SKM-1 treated with dmso at 0.1 percent for 144 hours (cell line): ENCODE data around the gene GPSM1.

Experiments used
- DNase-seq: peaks from one replicate; lab custom pipeline; 2025; ENCODE audit not compliant: unreplicated experiment; lab: John Stamatoyannopoulos, UW

The GPSM1 gene

DNA sequence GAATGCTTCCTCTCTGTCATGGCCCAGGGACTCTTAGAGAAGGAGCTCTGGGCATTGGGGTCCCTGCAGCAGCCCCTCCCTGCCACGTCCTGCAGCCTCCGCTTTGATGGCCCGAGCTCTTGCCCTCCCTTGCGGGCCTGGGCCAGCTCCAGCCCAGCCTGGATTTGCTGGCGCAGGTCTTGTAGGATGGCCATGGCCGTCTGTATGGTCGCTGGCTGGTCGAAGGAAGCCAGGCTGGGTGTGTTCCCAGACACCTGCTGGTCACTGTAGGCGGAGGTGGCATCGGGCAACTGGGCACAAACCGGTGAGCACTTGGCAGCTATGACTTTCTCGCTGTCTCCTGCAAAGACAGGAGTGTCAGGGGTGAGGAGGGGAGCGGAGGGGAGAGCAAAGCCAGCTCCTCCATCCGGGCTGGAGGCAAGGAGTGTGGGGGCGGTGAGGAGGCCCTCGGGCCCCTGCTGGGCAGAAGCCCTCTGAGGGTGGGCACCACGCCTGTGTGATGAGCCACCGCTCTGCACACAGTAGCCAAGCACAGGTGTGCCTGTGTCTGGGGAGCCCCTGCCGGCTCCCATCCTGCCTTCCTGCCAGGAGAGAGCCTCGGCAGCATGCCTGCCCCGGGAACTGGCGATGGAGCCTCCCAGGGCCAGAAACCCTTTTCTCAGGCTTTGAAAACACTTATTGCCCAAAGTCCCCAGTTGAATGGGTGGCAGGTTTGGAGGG lies 35.9 kb upstream of the GPSM1 start:
- DNase-seq: no peak

DNA sequence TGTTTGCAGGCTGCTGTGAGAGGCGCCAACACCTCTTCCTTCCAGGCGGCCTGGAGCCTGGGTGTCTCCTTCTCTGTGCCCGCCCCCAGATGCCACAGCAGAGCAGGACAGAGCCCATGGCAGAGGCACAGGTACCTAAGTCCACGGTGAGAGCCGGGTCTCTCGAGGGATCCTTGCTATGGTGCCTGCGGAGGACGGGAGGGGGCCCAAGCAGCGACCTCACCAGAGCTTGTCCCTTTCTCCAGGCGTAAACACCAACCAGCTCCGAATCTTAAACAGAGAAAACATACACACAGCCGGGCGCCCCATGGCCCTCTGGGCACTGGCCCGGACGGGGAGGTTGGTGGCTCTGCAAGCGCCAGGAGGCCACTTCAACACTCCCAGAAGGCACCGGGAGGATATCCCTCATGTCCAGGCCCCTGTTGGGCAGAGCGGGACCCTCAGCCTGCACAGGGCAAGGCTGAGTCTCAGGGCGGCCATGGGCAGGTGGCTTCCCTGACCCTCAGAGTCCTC lies 35.3 kb upstream of the GPSM1 start:
- DNase-seq: no peak

DNA sequence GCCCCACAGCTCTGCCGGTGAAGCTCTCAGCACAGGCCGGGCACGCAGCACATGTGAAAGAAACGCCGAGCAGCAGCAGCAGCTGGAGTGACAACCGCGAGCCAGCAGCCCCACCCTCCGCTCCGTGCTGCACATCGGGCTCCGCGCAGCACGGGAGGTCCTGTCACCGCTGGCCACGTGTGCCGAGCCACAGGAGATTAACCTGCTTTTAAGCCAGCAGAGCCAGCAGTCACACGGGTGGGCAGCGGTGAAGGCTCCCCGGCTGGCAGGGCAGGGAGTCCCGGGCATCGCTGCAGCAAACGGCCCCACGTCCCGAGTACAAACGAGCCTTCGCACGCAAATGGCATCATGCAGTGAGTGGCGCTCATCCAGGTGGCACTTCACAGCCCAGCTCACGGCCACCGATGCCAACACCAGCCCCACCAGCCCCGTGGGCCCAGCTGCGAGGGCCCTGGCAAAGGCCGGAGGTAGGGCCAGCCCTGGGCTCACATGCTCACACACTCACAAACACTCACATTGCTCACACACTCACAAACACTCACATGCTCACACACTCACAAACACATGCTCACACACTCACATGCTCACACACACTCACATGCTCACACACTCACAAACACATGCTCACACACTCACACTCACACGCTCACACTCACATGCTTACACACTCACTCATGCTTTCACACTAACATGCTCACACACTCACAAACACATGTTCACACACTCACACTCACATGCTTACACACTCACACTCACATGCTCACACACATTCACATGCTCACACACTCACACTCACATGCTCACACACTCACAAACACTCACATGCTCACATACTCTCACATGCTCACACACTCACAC lies 34.5 kb upstream of the GPSM1 start:
- DNase-seq: no peak

DNA sequence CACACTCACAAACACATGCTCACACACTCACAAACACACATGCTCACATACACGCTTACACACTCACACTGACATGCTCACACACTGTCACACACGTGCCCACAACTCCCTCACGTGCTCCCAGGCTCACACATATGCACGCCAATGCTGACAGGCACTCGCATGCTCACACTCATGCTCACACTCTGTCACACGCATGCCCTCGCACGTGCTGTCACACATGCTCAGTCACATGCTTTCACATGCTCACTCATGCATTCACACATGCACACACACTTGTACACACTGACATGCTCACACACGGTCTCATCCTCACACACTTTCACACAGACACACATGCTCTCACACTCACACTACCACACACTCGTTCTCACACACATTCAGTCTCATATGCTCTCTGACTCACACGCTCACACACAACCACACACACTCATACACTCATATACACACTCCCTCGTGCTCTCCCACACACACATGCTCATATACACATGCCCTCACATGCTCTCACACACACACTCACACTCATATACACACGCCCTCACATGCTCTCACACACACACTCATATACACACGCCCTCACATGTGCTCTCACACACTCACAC lies 33.8 kb upstream of the GPSM1 start:
- DNase-seq: no peak

DNA sequence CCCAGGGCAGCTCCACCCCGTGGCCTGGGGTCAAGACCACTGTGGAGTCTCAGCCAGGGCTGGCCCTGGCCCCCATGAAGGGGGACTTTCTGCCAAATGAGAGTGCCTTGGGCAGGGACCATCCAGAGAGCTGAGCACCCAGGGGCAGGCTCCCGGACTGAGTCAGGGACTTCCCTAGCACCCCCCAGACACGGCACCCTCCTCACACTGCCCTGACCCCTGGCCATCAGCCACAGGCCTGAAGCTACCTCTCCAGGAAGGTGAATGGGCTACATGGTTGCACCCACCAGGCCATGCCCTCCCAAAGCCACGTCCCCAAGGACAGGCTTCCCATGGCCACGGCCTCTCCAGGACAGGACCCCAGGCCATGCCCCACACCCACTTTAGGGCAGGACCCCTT lies 32.9 kb upstream of the GPSM1 start:
- no peak for DNase-seq

DNA sequence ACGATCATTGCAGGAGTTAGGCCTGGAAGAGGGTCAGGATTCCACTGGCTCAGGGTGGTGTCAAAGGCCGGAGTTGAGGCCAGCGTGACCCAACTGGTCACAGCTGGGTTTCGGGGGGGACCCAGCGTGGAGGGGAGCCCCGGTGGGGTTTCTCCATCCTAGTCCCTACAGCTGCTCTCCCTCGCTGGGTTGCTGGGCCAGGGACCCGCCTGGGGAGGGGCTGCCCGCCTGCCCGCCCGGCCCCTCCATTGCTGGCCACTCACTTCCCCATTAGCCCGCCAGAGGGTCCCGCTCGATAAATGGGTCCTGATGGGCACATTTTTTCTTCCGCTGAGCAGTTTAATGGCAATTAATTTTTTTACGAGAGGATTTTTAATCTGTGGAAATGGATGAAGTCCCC lies 32.3 kb upstream of the GPSM1 start:
- DNase-seq: no peak

DNA sequence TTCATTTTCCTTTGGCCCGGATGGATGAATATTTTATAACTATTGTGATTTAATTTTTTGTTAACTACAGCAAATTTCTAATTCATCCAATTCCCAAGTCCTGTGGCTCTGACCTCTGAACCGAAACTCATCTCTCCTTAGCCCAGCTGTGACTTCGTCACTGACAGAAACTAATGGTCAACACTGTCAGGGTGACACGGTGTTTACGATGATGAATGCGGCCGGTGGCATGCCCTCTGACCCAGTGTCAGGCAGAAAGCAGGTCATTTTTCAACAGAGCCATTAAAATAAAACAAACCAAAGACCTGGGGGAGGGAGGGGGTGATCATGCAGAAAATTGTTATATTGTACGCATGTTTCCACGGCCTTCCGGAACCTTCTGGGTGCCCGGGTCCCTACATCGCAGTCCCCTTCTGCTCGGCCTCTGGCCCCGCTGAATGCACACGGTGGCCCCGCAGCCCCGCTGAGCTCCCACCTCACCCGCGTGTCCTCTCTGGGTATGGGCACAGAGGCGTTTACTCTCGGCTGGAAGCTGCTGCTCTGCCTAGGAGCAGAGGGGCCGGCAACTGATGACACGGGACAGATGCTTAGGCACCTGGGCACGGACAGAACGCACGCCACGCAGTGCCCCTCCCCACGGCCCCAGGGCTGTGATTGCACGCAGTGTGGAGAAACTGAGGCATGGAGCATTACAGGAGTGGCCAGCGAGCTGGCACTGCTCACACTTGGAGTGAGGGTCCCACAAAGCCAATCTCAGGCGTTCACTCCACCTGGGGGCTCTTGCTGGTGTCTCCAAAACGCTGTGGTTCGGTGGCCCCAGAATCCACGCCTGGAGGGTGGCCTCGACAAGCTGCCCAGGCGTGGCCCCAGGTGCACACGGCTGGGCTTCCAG lies 31.6 kb upstream of the GPSM1 start:
- no peak for DNase-seq

DNA sequence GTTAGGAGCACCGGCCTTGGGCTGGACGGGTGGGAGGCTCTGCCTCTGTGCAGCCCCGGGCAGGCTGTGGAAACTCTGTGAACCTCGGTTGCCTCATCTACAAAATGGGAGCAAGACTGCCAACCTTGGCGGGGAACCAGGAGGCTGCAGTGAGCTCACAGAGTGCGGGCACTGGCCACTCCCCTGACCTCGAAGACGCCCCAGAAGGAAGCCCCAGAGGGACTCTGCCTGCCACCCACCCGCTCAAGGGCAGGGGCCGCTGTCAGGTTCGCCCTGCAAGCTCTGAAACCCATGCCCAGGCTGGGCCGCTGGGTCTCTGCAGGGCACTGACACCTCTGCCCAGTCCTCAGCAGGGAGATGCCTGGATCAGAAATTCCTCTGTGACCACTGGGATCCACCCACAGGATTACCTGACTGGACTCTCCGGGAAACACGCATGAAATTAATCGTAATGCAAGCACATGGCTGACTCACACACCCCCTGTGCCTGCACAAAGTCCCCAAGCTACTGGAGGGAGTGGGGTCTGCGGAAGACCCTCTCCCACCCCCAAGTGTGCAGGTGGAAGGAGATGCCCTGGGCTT lies 30.8 kb upstream of the GPSM1 start:
- no peak for DNase-seq

DNA sequence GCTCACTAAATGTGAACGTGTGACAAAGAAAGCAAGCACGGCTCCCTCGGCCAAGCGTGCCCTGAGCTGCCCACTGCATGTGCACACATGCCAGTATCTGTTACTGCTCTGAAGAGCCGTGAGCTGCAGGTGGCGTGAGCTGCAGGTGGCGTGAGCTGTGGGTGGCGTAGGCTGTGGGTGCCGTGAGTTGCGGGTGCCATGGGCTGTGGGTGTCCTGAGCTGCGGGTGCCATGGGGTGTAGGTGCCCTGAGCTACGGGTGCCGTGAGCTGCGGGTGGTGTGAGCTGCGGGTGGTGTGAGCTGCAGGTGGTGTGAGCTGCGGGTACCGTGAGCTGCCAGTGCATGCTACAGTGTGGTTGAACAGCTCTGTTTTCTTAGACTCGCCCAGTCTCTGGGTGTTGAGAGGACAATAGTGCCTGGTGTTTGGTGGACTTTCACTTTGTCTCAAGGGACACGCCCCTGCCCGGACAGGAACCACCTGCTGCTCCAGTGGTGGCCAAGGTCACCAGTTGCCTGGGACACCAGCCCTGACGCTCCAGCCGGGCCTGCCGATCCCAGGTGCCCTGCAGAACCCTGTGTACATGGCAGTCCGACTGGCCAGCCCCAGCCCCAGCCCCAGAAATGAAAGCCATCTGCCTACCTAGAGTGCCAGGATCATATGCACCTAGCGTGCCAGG lies 30.2 kb upstream of the GPSM1 start:
- no peak for DNase-seq

DNA sequence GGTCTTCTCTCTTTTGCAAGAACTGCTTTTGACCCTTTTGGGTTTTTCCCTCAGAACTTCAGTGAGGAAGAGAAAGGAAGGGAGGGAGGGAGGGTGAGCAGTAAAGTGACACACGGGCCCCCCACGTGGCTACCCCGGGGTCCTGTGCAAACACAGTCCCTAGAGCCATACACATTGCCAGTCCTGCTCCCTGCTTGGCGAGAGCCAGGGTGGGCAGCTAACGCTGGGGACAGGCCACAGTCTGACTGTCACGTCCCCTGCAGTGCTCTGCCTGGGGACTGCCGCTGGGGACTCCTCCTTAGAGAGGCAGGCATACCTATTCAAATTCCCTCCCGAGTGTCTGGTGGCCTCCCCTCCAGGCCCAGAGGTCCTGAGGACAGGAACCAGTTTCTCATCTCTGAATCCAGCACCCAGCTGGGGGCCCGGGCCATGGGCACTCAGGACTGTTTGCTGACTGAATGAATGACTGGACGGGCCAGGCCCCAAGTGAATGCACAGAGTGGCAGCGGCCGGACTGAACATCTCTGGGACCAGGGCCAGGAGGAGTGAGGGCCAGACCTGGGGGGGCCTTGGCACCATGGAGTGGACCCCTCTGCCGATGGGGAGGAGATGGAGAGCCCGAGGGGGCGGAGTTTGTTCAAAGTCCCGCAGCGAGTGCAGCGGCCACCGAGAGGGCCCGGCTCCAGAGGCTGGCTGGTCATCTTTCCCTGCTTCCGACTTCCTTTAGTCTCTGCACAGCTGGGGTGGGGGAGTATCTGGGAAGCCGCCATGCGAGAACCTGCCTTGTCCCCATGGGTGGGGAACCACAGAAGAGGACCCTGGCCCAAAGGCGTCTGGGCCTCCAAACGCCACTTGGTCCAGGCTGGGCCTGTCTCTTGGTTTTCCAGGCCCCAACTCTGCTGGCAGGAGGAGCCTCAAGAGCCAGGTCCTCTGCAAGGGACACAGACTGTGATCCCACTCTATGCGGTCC lies 29.3 kb upstream of the GPSM1 start:
- no peak for DNase-seq

DNA sequence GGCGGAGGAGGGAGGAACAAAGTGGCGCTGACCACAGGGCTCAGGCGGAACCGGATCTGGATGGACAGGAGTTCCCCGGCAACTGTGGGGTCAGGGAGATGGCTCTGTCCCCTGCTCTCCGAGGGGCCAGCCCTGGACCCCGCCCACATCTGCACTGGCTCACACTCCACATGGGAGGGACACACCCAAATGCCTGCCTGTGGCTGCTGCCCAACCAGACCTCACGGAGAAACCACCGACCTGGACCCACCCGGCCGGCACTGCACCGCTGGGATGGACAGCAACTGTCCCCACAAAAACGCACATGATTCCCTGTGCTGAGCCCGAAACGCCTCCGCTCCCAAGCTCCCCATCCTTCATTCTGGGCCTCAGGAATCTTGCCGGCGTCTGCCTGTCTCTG lies 28.2 kb upstream of the GPSM1 start:
- no peak for DNase-seq

DNA sequence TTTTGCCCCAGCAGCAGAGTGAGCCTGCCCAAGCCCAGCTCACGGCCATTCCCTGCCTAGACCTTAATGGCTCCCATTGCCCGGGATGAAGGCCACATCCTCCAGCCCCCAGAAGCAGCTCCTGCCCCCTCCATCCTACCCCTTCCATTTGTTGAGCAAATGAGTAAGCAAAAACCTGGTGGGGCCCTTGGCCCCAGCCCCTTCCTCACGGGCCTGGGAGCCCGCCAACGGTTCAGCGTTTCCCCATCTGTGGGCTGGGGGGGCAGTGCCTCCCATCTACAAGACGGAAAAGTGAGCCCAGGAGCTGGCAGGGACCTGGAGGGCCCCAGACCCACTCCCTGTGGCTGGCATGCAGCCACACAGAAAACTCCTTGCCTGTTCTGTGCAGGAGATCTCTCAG lies 27.8 kb upstream of the GPSM1 start:
- no peak for DNase-seq

DNA sequence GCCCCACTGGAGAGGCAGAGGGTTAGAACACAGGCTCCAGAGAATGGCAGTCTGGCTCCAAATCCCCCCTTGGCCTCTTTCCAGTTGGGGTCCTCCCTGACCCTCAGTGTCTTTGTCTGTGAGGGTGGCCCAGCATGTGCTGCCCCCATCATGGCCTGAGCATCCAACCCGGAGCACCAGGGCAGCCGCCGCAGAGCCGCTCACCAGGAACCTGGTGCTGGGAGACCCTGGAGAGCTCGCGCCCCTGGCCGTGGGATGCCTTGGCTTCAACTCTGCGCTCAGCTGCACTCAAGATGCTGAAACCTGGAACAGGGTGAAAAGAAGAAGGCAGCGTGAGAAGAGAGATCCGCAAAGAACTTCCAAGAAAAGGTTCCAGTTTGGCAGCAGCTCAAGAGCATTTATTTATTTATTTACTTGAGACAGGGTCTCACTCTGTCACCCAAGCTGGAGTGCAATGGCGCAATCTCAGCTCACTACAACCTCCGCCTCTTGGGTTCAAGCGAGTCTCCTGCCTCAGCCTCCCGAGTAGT lies 27.3 kb upstream of the GPSM1 start:
- DNase-seq: no peak

DNA sequence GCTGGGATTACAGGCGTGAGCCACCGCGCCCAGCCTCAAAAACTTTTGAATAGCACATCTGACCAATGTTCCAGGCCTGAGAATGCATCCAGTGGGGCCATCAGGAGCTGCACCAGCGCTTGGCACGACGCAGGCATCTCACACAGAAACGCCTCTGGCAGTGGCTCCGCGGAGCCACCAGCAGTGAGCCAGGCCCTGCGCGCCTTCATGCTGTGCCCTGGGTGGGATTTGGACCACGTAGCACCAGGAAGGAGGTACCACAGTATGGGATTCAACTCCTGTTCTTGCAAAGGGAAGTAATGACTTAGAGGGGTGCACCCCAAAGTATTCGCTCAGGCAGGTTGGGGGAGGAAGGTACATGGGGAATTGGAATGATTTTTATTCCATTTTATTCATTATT lies 26.5 kb upstream of the GPSM1 start:
- DNase-seq: no peak

DNA sequence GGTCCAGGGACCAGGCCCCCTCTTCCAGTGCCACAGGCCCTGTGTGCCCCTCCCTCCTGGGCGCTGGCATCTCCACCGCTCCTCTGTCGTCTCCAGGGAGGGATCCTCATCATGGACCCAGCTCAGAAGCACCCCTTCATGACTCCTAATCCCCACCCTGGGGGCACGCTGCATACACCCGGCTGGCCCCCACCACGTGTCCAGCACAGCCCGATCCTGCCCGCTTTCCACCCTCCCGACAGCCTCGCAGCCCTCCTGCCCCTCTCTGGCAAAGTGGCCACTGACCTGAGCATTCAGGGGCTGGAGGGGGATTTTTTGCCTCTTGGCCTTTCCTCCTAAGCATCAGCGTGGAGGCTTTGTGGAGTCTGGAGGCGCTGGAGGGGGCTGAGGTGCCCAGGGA lies 24.8 kb upstream of the GPSM1 start:
- DNase-seq: no peak

DNA sequence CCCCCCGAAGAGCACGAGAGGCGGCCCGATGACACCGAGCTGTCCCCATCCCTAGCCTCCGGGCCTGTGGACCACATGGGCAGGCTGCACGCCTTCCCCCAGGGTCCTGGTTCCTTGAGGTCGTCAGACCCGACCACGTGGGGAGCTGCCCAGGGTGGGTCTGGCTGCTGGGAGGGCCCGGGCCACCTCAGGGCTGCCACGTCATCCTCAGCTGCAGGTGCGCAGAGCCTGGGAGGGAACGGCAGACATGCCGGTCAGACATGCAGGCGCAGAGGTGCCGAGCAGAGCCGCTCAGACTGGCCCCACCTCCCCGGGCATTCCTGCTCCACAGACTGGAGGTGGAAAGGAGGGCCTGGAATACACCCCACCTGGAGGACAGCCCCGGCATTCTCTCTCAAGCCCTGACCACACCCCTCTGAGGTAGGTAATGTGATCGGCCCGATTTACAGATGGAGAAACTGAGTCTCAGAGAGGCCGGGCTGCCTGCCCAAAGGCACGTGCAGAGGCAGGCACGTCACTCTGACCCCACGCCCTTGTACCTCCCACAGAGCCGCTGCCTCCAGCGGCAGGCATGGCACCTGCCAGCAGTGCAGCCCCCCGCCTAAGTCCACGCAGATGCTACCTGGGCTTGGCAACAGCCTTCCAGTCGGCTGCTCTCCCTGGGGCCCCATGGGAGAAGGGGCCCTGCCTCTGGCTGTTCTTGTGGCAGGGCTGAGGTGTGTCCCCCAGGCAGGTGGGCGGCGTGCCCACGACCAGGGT lies 24.1 kb upstream of the GPSM1 start:
- no peak for DNase-seq

DNA sequence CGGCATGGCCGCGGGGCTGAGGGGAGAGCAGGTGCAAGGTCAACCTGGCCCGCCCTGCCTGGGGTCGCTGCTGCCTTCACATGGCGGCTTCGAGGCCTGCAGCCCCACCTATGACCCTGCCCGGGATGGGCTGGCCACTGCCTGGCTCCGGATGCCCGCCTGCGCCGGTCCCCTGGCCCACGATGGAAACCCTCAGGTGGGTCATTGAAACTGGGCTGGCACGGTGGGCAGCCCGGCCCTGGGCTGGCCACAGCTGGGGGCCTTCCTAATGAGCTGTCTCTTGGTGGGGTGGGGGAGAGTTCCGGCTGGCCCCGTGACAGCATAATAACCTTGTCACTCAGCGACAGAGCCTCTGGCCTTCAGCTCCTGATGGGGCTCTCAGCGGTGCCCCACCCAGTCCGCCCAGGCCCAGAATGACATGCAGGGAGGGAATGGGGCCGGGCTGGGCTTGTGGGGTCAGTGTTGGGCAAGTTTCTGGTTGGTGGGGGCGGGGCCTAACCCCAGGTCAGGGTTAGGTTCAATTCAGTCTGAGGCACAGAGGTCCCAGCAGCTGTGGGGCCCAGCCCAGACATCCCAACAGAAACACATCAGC lies 23.4 kb upstream of the GPSM1 start, which contains the start of gene CCDC187:
CCDC187 (minus strand) TSS at position 270 of the 592 bp plus-strand sequence; CDS start at position 6, 264 bp downstream.
- no peak for DNase-seq
